ENCODE data around the gene TMEM131L.

TMEM131L gene

DNA sequence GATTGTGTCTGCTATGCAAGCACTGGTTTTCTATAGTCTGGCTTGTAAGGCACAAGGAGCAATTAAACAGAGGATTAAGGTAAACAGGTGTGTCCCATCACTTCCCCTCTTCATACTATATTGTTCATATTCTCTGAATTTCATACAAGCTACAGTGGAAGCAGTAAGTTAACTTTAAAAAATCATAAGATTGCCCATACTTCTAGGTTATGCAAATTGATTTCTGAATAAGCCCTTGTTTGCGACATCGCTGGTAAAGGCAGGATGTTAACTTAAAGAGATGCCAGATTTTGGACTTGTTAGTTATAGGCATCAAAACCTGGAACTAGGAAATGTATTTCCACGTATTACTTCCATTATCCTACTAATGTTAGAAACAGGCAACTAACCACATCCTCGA is 1.0 kb upstream of the TMEM131L start:
- no peak for DNase-seq
- Histone ChIP-seq H2AFZ (ENCODE audit: low read depth, low read length) (no peak overlapping the region), H3K4me2 (ENCODE audit: low read length, poor library complexity, severe bottlenecking) (no peak overlapping the region), H4K91ac (ENCODE audit: low read length) (no peak overlapping the region), H3K14ac (ENCODE audit: low read length in 2 of 2) (no peak overlapping the region), H2AK5ac (ENCODE audit: low read length, severe bottlenecking) (no peak overlapping the region), H3K23ac (ENCODE audit: low read length in 2 of 2) (no peak overlapping the region), H3K27ac (ENCODE audit: low read length, poor library complexity, severe bottlenecking) (no peak overlapping the region), H3K4me1 (ENCODE audit: control insufficient read depth, insufficient read depth, low read depth, low read length) (peaks cover 15% of the 10 kb centered on the region), H3K9ac (ENCODE audit: low read length) (peak overlapping the region; percentile 57), H3K4ac (ENCODE audit: low read depth in 1 of 2, low read length in 2 of 2) (no peak overlapping the region), H3K79me1 (replicated peaks; ENCODE audit: low read length, poor library complexity, severe bottlenecking) (peaks cover 12% of the 10 kb centered on the region), H2BK120ac (ENCODE audit: low read depth, low read length) (no peak overlapping the region), H3K18ac (ENCODE audit: low read depth in 1 of 2, low read length in 2 of 2) (no peak overlapping the region), H2BK12ac (ENCODE audit: low read length in 2 of 2) (no peak overlapping the region), H3K4me3 (ENCODE audit: insufficient read depth in 1 of 2, low read depth in 1 of 2, low read length in 2 of 2) (peak overlapping the region in 1 of 2 experiments; percentile 73), H2BK5ac (ENCODE audit: low read depth, low read length, poor library complexity, severe bottlenecking) (no peak overlapping the region), H4K8ac (ENCODE audit: low read length) (no peak overlapping the region), H3K9me3 (ENCODE audit: control insufficient read depth, low read length) (no peaks in the 10 kb centered on the region), H3K27me3 (ENCODE audit: control insufficient read depth in 1 of 2, insufficient read depth in 1 of 2, low read length in 2 of 2) (no peaks in the 10 kb centered on the region), H3K36me3 (ENCODE audit: control insufficient read depth in 1 of 2, insufficient read depth in 2 of 2, low read depth in 1 of 2, low read length in 2 of 2) (no peaks in the 10 kb centered on the region), H2BK15ac (ENCODE audit: low read depth, poor library complexity, severe bottlenecking) (no peak overlapping the region)
- 44% methylated on average over 1 of the region's 4 CpGs for WGBS

DNA sequence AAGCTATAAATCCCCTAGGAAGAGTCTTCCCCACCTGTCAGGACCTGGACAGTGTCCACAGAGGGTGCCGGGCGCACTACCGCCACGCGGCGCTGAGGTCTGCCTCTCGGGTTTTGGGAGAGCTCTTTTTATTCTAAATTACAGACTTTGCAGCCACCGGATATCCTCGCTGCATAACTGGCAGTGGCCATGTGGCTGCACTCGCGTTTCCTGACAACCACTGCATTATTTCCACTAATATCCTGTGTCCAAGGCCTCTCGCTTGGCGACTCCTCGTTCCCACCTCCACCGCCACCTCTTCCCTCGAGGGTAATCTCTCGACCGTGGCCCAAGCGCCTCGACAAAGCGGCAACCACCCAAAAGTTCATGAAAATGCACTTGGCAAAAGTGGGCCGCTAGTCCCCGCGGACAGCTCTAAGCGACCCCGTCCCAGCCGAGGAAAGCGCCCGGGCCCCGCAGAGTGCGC is 512 bp upstream of the TMEM131L start:
- H2AFZ ChIP-seq (ENCODE audit: low read depth, low read length), result no peak overlapping the region
- H3K27ac ChIP-seq (ENCODE audit: low read length, poor library complexity, severe bottlenecking), result no peak overlapping the region
- H3K18ac ChIP-seq (ENCODE audit: low read depth in 1 of 2, low read length in 2 of 2), result peak overlapping the region; percentile 37 to 43
- peak overlapping the region in 1 of 2 experiments; percentile 80 for H3K23ac ChIP-seq (ENCODE audit: low read length in 2 of 2)
- peak overlapping the region; percentile 69 for H4K8ac ChIP-seq (ENCODE audit: low read length)
- WGBS, result 3% methylated on average over 23 of the region's 31 CpGs
- DNase-seq, result peak; percentile 62
- no peaks in the 10 kb centered on the region for H3K27me3 ChIP-seq (ENCODE audit: control insufficient read depth in 1 of 2, insufficient read depth in 1 of 2, low read length in 2 of 2)
- peak overlapping the region; percentile 83 for H2BK15ac ChIP-seq (ENCODE audit: low read depth, poor library complexity, severe bottlenecking)
- peak overlapping the region in 1 of 2 experiments; percentile 15 for H3K4ac ChIP-seq (ENCODE audit: low read depth in 1 of 2, low read length in 2 of 2)
- H3K36me3 ChIP-seq (ENCODE audit: control insufficient read depth in 1 of 2, insufficient read depth in 2 of 2, low read depth in 1 of 2, low read length in 2 of 2), result no peaks in the 10 kb centered on the region
- no peak overlapping the region for H4K91ac ChIP-seq (ENCODE audit: low read length)
- no peaks in the 10 kb centered on the region for H3K9me3 ChIP-seq (ENCODE audit: control insufficient read depth, low read length)
- peak overlapping the region; percentile 34 for H2BK120ac ChIP-seq (ENCODE audit: low read depth, low read length)
- H3K14ac ChIP-seq (ENCODE audit: low read length in 2 of 2), result no peak overlapping the region
- peaks cover 16% of the 10 kb centered on the region for H3K4me1 ChIP-seq (ENCODE audit: control insufficient read depth, insufficient read depth, low read depth, low read length)
- no peak overlapping the region for H2BK5ac ChIP-seq (ENCODE audit: low read depth, low read length, poor library complexity, severe bottlenecking)
- no peak overlapping the region for H2AK5ac ChIP-seq (ENCODE audit: low read length, severe bottlenecking)
- H3K9ac ChIP-seq (ENCODE audit: low read length), result peak overlapping the region; percentile 57
- H2BK12ac ChIP-seq (ENCODE audit: low read length in 2 of 2), result no peak overlapping the region
- peak overlapping the region; percentile 73 to 96 for H3K4me3 ChIP-seq (ENCODE audit: insufficient read depth in 1 of 2, low read depth in 1 of 2, low read length in 2 of 2)
- H3K79me1 ChIP-seq (replicated peaks; ENCODE audit: low read length, poor library complexity, severe bottlenecking), result peaks cover 15% of the 10 kb centered on the region
- peak overlapping the region; percentile 75 for H3K4me2 ChIP-seq (ENCODE audit: low read length, poor library complexity, severe bottlenecking)

DNA sequence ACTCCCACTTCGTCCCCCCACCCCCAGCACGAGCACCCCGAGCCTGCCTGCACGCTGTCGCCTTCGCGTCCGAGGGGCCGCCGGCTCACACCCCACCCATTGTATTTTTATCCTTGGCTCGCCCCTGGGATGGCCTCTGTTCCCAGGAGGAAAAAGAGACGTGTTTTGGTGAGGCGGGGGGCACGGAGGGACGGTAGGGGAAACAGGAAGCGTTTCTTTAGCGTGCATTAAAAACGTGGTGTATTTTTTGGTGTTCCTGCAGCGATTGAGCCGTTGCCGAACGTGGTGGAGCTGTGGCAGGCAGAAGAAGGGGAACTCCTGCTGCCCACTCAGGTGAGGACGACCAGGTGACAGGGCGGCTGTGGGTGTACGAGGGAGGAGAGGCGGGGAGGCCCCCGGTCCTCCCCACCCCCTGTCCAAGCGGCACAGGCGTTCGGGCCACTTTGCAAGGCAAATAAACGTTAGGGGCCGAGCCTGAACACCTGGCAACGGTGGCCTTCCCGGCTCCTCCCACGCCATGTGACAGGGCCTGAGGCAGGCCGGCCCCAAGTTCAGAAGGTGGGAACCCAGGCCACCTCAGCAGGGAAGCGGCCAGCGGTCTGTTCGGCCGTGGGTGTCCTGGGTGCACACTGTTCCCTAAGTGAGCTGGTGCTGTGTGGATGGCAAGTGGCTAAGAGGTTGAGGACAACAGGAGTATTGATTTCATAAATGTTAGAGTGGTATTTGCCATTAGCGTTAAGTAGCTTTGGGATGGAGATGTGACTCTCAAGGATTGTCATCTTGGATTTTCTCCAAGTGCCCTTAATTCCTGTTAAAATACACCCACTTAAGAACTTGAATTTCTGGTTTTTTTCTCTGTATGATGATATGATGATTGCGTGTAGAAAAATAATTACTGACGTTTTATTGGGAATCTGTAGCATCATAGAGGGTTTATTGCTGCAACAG is 1.1 kb downstream of the TMEM131L start:
- Histone ChIP-seq H3K9me3 (ENCODE audit: control insufficient read depth, low read length) (no peaks in the 10 kb centered on the region), H4K91ac (ENCODE audit: low read length) (no peak overlapping the region), H2BK5ac (ENCODE audit: low read depth, low read length, poor library complexity, severe bottlenecking) (no peak overlapping the region), H3K27ac (ENCODE audit: low read length, poor library complexity, severe bottlenecking) (no peak overlapping the region), H2AFZ (ENCODE audit: low read depth, low read length) (peak overlapping the region; percentile 72), H3K79me1 (replicated peaks; ENCODE audit: low read length, poor library complexity, severe bottlenecking) (peaks cover 21% of the 10 kb centered on the region), H3K4me3 (ENCODE audit: insufficient read depth in 1 of 2, low read depth in 1 of 2, low read length in 2 of 2) (peak overlapping the region; percentile 89 to 96), H2BK15ac (ENCODE audit: low read depth, poor library complexity, severe bottlenecking) (peak overlapping the region; percentile 3), H3K4ac (ENCODE audit: low read depth in 1 of 2, low read length in 2 of 2) (peak overlapping the region in 1 of 2 experiments; percentile 42), H3K36me3 (ENCODE audit: control insufficient read depth in 1 of 2, insufficient read depth in 2 of 2, low read depth in 1 of 2, low read length in 2 of 2) (no peaks in the 10 kb centered on the region), H3K4me2 (ENCODE audit: low read length, poor library complexity, severe bottlenecking) (peak overlapping the region; percentile 81), H3K4me1 (ENCODE audit: control insufficient read depth, insufficient read depth, low read depth, low read length) (peaks cover 16% of the 10 kb centered on the region), H4K8ac (ENCODE audit: low read length) (peak overlapping the region; percentile 35), H3K23ac (ENCODE audit: low read length in 2 of 2) (peak overlapping the region in 1 of 2 experiments; percentile 74), H3K9ac (ENCODE audit: low read length) (peak overlapping the region; percentile 86), H3K14ac (ENCODE audit: low read length in 2 of 2) (peak overlapping the region in 1 of 2 experiments; percentile 83), H2AK5ac (ENCODE audit: low read length, severe bottlenecking) (no peak overlapping the region), H3K18ac (ENCODE audit: low read depth in 1 of 2, low read length in 2 of 2) (peak overlapping the region; percentile 26 to 92), H3K27me3 (ENCODE audit: control insufficient read depth in 1 of 2, insufficient read depth in 1 of 2, low read length in 2 of 2) (no peaks in the 10 kb centered on the region), H2BK12ac (ENCODE audit: low read length in 2 of 2) (no peak overlapping the region), H2BK120ac (ENCODE audit: low read depth, low read length) (no peak overlapping the region)
- 6% methylated on average over 41 of the region's 43 CpGs for WGBS
- DNase-seq, result peak; percentile 19

DNA sequence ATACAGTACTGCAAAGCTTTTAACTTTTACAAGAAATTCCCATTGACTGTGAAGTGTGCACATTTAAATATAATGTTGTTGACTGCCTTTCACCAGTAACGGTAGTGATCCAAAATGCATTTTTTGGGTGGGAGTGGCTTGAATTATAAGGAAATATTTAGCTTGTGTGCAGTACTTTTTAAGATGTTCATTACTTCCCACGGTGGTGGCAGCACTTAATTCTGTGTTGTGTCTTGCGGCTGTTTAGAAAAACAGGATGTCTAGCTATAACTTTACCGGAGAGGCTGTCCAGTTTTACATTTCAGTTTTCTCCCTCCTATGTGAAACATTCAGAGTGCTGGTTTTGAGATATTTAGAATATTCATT is 1.7 kb downstream of the TMEM131L start:
- no peak overlapping the region for H3K23ac ChIP-seq (ENCODE audit: low read length in 2 of 2)
- no peak overlapping the region for H2AK5ac ChIP-seq (ENCODE audit: low read length, severe bottlenecking)
- H2BK120ac ChIP-seq (ENCODE audit: low read depth, low read length), result no peak overlapping the region
- no peak overlapping the region for H3K14ac ChIP-seq (ENCODE audit: low read length in 2 of 2)
- no peak overlapping the region for H4K91ac ChIP-seq (ENCODE audit: low read length)
- no peak overlapping the region for H3K18ac ChIP-seq (ENCODE audit: low read depth in 1 of 2, low read length in 2 of 2)
- no peak overlapping the region for H2BK15ac ChIP-seq (ENCODE audit: low read depth, poor library complexity, severe bottlenecking)
- no peak overlapping the region for H4K8ac ChIP-seq (ENCODE audit: low read length)
- no peak overlapping the region for H2AFZ ChIP-seq (ENCODE audit: low read depth, low read length)
- WGBS, result 27% methylated on average over 4 of the region's 4 CpGs
- H3K4me1 ChIP-seq (ENCODE audit: control insufficient read depth, insufficient read depth, low read depth, low read length), result peaks cover 16% of the 10 kb centered on the region
- no peak overlapping the region for H2BK12ac ChIP-seq (ENCODE audit: low read length in 2 of 2)
- H3K79me1 ChIP-seq (replicated peaks; ENCODE audit: low read length, poor library complexity, severe bottlenecking), result peaks cover 27% of the 10 kb centered on the region
- H3K4ac ChIP-seq (ENCODE audit: low read depth in 1 of 2, low read length in 2 of 2), result no peak overlapping the region
- H3K4me2 ChIP-seq (ENCODE audit: low read length, poor library complexity, severe bottlenecking), result peak overlapping the region; percentile 47
- DNase-seq, result peak; percentile 20
- H3K4me3 ChIP-seq (ENCODE audit: insufficient read depth in 1 of 2, low read depth in 1 of 2, low read length in 2 of 2), result peak overlapping the region in 1 of 2 experiments; percentile 89
- no peaks in the 10 kb centered on the region for H3K9me3 ChIP-seq (ENCODE audit: control insufficient read depth, low read length)
- H3K36me3 ChIP-seq (ENCODE audit: control insufficient read depth in 1 of 2, insufficient read depth in 2 of 2, low read depth in 1 of 2, low read length in 2 of 2), result no peaks in the 10 kb centered on the region
- H3K9ac ChIP-seq (ENCODE audit: low read length), result peak overlapping the region; percentile 86
- no peak overlapping the region for H2BK5ac ChIP-seq (ENCODE audit: low read depth, low read length, poor library complexity, severe bottlenecking)
- H3K27ac ChIP-seq (ENCODE audit: low read length, poor library complexity, severe bottlenecking), result no peak overlapping the region
- H3K27me3 ChIP-seq (ENCODE audit: control insufficient read depth in 1 of 2, insufficient read depth in 1 of 2, low read length in 2 of 2), result no peaks in the 10 kb centered on the region
